Measurements from ENCODE around the gene RAP1GDS1.
A peak's percentile ranks its signal among the peaks of the same experiment; 100 is the strongest.
"Not testable (repeated sequence)": the region's sequence is repeated elsewhere in the genome, so short reads cannot be mapped to it uniquely, and the experiment has no call there.

The RAP1GDS1 gene

DNA sequence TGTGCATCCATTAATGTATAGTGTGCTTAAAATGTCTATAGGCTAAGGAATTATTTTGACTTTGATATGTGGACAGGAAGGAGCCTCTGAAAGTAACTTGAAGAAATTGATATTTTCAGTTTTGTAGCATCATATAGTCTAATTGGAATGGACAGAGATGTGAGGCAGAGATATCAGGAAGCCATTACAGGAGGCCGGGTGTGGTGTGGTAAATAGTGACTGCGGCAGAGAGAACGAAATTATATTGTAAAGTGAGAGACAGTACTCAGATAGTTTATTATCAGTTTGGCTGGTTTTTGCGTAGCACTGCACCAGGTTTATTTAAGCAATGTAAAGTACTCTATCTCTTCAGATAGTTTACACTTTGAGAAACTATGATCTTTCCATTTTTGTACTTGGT is 98.5 kb downstream of the RAP1GDS1 start:
- no peak for DNase-seq

DNA sequence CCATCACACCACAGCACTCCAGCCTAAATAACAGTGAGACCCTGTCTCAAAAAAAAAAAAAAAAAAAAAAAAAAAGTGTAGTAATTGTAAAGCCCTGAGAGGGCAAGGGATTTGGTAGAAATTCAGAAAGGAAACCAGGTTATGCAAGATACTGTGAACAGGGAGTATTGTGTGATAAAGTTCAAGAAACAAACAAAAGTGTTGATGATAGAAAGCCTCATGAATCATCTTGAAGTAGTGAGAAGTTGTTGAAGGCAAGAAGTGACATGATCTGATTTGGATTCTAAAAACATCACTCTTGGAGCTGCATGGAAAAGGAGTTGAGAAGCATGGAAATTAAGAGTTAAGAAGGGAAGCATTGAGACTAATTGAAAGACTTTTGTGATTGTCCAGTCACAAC is 102.2 kb downstream of the RAP1GDS1 start:
- DNase-seq: no peak

DNA sequence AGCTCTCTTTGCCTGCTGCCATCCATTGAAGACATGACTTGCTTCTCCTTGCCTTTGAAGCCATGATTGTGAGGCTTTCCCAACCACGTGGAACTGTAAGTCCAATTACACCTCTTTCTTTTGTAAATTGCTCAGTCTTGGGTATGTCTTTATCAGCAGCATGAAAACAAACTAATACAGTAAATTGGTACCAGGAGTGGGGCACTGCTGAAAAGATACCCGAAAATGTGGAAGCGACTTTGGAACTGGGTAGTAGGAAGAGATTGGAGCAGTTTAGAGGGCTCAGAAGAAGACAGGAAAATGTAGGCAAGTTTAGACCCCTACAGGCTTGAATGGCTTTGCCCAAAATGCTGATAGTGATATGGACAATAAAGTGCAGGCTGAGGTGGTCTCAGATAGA is 105.1 kb downstream of the RAP1GDS1 start:
- DNase-seq: not testable (repeated sequence)

DNA sequence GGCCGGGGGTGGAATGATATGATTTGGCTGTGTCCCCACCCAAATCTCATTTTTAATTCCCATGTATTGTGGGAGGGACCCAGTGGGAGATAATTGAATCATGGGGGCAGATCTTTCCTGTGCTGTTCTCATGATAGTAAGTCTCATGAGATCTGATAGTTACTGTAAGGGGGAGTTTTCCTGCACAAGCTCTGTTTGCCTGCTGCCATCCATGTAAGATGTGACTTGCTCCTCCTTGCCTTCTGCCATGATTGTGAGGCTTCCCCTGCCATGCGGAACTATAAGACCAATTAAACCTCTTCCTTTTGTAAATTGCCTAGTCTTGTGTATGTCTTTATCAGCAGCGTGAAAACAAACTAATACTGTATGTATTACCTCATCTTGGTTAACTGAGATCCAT is 106.8 kb downstream of the RAP1GDS1 start:
- DNase-seq: not testable (repeated sequence)

DNA sequence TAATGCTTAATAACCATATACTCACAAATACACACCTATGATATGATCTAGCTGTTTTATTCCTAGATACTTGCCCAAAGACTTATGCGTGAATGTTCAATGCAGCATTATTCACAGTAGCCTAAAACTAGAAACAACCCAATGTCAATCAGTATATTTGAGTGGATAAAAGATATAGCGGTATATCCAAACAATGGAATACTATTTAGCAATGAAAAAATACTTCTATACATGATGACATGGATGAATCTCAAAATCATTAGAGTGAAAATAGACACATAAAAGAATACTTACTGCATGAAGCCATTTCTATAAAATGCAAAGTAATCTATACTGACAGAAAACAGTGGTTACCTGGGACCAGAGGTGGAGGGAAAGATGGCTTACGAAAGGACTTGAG is 108.1 kb downstream of the RAP1GDS1 start:
- DNase-seq: no peak

DNA sequence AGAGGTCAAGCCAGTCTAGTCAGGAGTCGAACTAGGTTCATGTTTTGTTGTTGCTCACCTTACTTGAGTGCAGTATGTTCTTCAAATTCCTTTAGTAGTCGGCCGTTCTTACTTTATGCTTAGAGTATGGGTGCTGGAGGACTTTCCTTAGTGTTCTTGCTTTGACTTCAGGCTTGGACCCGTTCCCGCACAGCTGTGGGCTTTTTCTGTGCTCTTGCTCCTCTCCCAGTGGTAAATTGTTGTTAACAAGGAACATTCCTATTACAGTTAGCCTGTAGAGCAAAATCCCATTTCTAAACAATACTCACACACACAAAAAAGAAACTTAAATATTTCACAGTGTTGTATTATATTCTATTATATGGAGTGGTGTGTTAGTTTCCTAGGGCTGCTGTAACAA is 113.5 kb downstream of the RAP1GDS1 start:
- DNase-seq: no peak

DNA sequence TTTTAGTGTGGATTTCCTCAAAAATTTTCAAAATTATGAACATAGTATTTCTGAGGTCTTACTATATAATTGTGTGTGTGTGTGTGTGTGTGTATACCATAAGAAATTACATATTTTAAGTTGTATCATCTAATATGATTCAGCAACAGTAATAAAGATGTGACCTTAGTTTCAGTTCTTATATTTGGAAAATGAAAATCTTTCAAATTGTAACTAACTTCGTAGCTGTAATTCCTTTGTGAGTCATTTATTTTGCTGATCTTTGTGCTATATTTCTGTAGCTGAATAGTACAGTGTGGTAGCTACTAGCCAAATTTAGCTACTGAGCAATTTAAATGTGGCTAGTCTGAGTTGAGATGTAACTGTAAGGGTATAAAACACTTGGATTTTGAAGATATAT is 116.4 kb downstream of the RAP1GDS1 start:
- DNase-seq: peak; percentile 25

DNA sequence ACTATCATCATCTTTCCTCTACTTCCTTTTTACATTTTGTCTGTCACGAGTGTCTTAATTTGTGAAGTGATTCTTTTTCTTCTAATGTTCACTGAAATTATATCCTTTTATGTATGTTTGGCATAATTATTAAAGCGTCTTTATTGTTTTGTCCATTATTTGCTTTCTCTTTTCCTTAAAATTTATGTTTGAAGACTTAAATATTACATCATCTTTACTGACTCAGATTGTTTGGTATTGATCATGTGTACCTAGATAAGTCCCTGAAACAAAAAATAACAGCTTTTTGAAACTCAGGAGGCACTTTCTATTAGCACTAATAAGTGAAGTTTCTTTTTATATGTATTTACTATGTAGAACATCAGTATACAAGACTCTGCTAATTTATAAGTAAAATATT is 120.1 kb downstream of the RAP1GDS1 start:
- no peak for DNase-seq

DNA sequence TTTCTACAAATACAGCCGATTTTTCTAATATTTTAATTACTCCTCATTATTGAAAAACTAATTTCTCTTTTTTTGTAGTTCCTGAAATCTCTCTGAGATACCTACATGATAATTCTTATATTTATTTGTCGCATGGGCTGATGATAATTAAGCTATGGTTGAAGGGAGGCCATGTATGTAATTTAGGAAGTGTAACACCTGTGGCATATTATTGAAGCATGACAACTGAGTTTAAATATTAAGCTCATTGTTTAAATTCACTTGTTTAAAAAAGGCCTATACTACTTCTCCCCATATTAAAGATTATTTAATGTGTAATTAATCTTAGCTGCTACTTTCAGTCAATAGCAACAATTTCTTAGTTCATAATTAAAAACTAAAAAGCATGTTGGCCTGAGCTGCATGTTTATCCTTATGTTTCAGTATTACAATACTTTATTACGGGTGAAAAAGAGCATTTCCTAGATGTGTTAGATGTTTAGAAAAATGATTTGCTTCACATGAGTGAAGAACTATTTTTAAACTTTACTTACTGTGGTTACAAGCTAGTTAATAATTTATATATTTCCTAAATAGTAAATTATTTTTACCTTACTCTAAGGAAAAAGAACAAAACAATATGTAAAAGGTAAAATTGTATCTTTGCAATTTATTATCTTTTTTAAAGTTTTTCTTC is 122.4 kb downstream of the RAP1GDS1 start:
- no peak for DNase-seq

DNA sequence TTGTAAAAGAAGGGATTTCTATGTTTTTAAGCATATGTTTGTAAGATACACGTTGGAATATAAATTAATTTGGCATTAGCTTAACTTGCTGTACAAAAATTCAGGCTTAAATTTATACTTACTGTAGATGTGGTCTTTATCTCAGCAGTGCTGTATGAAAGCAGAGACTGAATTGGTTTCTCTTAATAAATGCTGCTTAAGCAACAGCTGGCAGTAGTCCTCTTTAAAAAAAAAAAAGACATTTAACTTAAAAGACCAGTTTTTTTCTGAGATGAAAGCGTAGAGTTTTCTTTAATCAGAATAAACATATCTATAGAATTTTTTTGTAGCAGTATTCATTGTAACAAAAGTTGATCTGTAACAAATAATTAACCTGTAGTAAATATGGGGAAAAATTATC is 124.6 kb downstream of the RAP1GDS1 start:
- DNase-seq: no peak

DNA sequence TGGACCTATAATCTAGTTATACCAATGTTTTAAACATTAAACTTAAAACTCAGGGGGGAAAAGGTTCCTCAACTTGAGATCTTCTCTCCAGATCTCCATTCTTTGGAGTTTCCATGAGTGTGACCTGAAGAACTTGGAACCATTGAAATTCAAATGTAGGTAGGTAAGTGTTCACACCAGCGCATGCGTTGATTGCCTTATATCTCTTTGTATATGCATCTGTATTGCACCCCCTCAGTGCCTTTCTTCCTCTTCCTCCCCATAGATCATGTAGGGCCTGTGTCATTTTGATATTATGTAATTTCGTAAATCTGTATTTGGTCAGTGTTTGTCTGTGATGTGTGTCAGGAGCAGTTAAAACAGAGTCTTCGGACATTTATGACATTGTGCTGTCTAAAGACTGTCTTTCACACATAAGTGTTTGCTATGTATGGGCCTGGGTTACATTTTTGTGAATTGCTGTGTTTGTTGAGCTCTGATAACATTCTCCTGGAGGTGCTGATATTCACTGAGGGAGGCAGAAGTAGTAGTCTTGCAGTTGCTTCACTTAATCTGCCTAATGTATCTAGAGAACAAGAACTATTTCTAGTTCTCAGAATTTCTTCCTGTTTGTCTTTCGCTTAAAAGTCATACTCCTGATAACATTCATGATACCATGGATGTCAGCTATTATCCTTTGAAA is 126.3 kb downstream of the RAP1GDS1 start:
- no peak for DNase-seq

DNA sequence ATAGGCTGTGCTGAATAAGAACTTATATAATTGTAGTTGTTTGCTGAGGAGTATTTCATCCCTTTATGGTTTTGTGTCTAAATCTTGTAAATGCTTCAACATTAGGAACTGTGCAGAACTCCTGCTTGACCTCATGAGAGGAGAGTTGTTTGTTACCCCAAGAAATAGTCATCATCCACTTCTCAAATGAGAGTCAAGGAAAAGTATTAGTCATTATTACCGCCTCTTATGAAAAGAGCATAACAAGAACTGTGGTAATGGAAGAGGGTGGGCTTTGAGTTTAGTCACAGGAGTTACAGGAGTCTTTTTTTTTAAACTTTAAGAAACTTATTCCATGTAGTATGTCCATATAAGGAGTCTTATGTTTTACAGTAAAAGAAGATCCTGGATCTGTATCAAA is 132.9 kb downstream of the RAP1GDS1 start:
- DNase-seq: no peak

DNA sequence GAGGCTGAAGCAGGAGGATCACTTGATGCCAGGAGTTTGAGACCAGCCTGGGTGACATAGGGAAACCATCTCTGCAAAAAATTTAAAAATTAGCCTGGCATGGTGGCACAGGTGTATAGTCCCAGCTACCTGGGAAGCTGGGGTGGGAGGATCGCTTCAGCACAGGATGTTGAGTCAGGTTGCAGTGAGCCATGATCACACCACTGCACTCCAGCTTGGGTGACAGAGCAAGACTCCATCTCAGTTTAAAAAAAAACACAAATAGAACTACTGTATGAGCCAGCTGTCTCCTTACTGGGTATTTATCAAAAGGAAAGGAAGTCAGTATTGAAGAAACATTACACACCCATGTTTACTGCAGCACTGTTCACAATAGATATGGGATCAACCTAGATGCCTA is 138.7 kb downstream of the RAP1GDS1 start:
- DNase-seq: no peak

DNA sequence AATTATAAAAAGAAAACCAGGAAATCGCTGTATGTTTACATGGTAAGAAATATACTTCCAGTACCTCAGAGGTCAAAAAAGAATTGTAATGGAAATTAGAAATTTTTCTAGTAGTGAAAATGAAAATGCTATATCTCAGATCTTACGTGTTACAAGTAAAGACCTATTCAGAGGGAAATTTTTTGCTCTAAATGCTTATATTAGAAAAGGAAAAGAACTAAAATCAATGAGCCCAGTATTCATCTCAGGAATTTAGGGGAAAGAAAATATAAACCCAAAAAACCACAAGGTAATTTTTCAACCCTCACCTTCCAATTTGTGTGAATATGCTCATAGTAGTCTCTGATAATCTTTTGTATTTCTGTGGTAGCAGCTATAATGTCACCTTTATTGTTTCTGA is 145.6 kb downstream of the RAP1GDS1 start:
- DNase-seq: no peak

DNA sequence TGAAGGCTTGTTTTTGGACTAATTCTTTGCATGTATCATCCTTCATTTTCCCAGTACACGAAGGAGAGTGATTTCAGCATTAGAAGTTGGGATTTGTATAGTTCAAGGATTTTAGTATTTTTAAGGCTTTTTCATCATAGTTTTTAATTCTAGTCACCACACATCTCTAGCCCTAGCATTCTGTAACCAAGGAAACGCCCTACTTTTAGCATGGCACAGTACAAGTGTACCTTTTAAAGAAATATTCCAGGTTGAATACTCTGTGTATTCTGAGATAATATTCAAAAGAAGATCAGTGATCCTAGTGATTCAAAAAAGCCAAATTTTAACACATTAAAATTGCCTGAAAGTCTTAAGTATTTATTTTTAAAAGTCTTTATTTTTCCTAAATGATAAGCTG is 150.5 kb downstream of the RAP1GDS1 start:
- DNase-seq: no peak

DNA sequence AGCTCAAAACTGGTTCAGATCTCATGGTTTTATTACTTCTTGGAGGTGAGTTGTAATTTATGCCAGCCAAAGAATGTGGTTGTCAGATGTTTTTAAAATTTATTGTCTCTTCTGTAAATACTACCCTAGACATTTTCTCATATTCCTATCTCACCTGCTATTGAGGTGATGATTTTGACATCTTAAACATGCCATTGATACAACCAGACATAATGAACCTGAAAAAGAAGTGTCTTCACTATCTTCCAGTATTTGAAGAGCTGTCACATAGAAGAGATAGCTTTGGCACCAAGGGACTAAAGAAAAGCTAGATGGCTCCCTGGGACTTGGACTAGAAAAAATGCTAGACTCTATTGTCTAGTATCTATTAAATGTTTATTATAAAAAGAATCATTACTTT is 155.7 kb downstream of the RAP1GDS1 start:
- DNase-seq: no peak

DNA sequence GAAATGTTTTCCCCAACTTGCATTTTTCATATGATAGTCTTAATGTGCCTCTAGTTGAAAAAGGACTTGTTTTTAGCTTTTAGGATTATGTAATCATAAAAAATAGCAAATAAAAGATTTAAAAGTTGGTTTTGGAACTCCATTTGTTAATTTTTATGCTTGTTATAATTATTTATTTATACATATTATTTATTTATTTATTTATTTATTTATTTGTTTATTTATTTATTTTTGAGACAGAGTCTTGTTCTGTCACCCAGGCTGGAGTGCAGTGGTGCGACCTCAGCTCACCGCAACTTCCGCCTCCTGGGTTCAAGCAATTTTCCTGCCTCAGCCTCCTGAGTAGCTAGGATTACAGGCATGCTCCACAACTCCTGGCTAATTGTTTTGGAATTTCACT is 159.0 kb downstream of the RAP1GDS1 start:
- DNase-seq: not testable (repeated sequence)

DNA sequence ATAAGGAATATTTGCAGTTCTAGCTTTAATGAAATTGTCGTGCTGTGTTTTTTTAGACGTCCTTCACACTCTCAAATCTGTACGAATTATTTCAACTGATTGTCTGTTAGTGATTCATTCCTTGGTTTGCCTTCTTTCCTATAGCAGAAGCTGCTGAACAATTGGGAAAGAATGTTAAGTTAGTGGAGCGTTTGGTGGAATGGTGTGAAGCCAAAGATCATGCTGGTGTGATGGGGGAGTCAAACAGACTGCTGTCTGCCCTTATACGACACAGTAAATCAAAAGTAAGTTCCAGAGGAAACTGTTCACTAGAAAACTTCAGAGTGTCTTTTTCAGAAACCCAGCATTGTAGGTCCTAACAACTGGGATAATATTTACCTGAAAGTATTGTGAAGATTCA is 159.9 kb downstream of the RAP1GDS1 start:
- peak; percentile 81 for DNase-seq

DNA sequence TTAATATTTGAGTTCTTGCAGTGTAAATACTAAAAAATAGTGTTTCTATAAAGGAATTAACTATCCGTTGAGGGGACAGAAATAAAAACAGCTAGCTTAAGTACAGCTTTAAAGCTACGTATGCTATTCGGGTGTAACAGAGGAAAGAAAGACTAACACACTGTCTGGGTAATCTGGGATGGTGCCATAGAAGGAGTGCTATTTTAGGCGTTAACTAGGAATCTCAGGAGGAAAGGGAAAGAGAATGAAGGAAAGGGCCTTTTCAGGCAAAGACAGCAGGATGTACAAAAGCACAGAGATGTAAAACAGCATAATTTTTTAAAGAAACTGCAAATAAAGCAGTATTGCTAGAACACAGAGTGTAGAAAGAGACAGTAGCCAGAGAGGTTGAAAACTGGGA is 161.8 kb downstream of the RAP1GDS1 start:
- DNase-seq: no peak

DNA sequence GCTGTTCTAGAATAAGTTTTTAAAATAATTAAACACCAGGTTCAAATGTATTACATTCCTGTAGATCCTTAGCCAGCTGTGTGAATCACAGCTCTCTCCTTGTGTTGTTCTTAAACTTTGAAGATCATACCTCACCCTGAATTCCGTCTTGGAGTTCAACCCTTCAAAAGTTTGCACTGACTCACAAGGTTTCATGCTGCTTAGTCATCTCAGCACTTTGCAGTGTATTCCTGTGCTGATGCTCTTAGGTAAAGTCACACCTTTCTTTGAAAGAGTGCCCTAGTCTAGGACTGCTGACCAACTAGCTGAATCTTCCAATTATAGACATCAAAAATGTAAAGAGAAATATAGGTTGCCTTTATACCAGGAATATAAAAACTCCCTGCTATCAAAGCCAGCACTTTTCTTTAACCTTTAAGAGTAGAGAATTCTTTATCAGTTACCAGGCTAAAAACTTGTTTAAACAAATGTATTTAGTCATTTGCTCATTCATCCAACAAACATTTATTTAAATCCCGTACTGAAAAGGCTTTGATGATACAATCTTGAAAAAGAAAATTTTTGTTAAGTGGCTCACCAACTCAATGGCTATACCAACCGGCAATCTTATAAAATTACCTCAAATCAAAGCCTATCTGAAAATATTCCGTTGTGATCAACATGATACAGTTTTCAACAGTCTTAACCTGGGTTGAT is 169.7 kb downstream of the RAP1GDS1 start:
- peak; percentile 89 for DNase-seq

DNA sequence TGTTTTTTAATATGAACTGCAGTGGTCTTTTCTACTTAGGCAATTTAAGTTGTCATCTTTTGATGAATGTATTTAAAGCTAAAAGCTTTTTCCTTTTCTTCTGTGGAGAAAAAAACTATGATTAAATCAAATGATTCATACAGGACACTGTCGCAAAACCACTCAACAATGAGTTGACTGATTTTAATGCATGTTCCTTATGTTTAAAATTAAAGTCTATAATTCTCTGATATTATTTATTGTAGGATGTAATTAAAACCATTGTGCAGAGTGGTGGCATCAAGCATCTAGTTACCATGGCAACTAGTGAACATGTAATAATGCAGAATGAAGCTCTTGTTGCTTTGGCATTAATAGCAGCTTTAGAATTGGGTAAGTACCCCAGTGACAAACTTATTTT is 172.5 kb downstream of the RAP1GDS1 start:
- DNase-seq: no peak

DNA sequence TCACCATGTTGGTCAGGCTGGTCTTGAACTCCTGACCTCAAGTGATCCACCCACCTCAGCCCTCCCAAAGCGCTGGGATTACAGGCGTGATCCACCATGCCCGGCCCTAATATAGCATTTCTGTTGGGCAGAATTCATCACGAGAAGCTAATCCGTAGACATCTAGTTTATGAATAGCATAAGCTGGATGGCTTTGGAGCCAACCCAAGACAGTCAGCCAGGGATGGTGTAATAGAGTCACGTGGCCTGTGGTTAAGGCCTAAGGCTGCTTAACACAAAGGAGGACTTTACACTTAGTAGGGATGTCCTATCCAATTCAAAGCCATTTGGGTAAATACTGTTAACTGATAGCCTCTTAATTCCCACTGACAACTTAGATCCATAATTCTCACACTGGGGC is 173.6 kb downstream of the RAP1GDS1 start:
- DNase-seq: no peak

DNA sequence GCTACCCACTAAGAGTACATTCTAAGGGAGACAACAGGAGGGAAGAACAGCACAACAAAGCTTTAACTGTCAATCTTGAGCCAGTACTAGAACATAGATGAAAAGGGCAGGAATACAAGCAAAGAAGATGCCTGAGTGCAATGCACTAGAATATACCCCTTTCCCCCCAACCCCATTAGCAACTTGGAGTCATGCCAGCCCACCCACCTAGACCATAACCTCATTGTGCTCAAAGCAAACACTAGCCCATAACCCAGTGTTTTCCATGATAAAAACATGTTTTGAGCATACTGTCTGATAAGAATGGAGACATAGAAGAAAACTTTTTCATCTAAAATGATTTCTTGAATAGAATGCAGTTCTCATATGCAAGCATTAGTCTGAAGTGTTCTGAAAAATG is 183.2 kb downstream of the RAP1GDS1 start:
- DNase-seq: no peak

Data from EL (cell line).